ENCODE data around the gene BPIFB4.
"Not testable (repeated sequence)": the region's sequence is repeated elsewhere in the genome, so short reads cannot be mapped to it uniquely, and the experiment has no call there.

BPIFB4 gene

GRCh38 chr20:33043731-33044181 lies 35.7 kb upstream of the BPIFB4 start:
- Histone ChIP-seq H3K4me1 (ENCODE audit: control insufficient read depth, insufficient read depth, low read length) (no peaks in the 10 kb centered on the region), H3K27me3 (ENCODE audit: control insufficient read depth, insufficient read depth, low read length) (no peaks in the 10 kb centered on the region), H3K9me3 (ENCODE audit: control insufficient read depth, insufficient read depth, low read length) (no peaks in the 10 kb centered on the region), H3K36me3 (ENCODE audit: control insufficient read depth, insufficient read depth, low read length) (no peaks in the 10 kb centered on the region), H3K9ac (ENCODE audit: low read depth, low read length) (no peak overlapping the region), H3K4me3 (ENCODE audit: low read depth, low read length) (no peak overlapping the region)

GRCh38 chr20:33045129-33045721 lies 34.2 kb upstream of the BPIFB4 start:
- not testable (repeated sequence) for H3K9ac ChIP-seq (ENCODE audit: low read depth, low read length); H3K9me3 ChIP-seq (ENCODE audit: control insufficient read depth, insufficient read depth, low read length); H3K4me3 ChIP-seq (ENCODE audit: low read depth, low read length); H3K4me1 ChIP-seq (ENCODE audit: control insufficient read depth, insufficient read depth, low read length); H3K27me3 ChIP-seq (ENCODE audit: control insufficient read depth, insufficient read depth, low read length); H3K36me3 ChIP-seq (ENCODE audit: control insufficient read depth, insufficient read depth, low read length)

- Histone ChIP-seq H3K27me3 (ENCODE audit: control insufficient read depth, insufficient read depth, low read length) (no peaks in the 10 kb centered on the region), H3K4me1 (ENCODE audit: control insufficient read depth, insufficient read depth, low read length) (no peaks in the 10 kb centered on the region), H3K9me3 (ENCODE audit: control insufficient read depth, insufficient read depth, low read length) (no peaks in the 10 kb centered on the region), H3K9ac (ENCODE audit: low read depth, low read length) (no peak overlapping the region), H3K36me3 (ENCODE audit: control insufficient read depth, insufficient read depth, low read length) (no peaks in the 10 kb centered on the region), H3K4me3 (ENCODE audit: low read depth, low read length) (no peak overlapping the region)
Observed at GRCh38 chr20:33046412-33046811, 33.0 kb upstream of the BPIFB4 start.

GRCh38 chr20:33051333-33051732 lies 28.1 kb upstream of the BPIFB4 start:
- Histone ChIP-seq H3K27me3 (ENCODE audit: control insufficient read depth, insufficient read depth, low read length) (no peaks in the 10 kb centered on the region), H3K4me1 (ENCODE audit: control insufficient read depth, insufficient read depth, low read length) (peaks cover 3% of the 10 kb centered on the region), H3K9ac (ENCODE audit: low read depth, low read length) (no peak overlapping the region), H3K36me3 (ENCODE audit: control insufficient read depth, insufficient read depth, low read length) (no peaks in the 10 kb centered on the region), H3K9me3 (ENCODE audit: control insufficient read depth, insufficient read depth, low read length) (no peaks in the 10 kb centered on the region), H3K4me3 (ENCODE audit: low read depth, low read length) (no peak overlapping the region)

- H3K4me3 ChIP-seq (ENCODE audit: low read depth, low read length): no peak within 1 kb of the TSS
- H3K27me3 ChIP-seq (ENCODE audit: control insufficient read depth, insufficient read depth, low read length): no peaks in the 10 kb centered on the region
- H3K9ac ChIP-seq (ENCODE audit: low read depth, low read length): no peak within 1 kb of the TSS
- H3K36me3 ChIP-seq (ENCODE audit: control insufficient read depth, insufficient read depth, low read length): no peaks in the 10 kb centered on the region
- H3K4me1 ChIP-seq (ENCODE audit: control insufficient read depth, insufficient read depth, low read length): peaks cover 3% of the 10 kb centered on the region
- H3K9me3 ChIP-seq (ENCODE audit: control insufficient read depth, insufficient read depth, low read length): no peaks in the 10 kb centered on the region
Observed at GRCh38 chr20:33053291-33054106, 25.9 kb upstream of the BPIFB4 start, which contains the start of gene BPIFB3. Gene BPIFB3, plus strand, starts transcription at chr20:33053903. Its CDS starts 1,533 bp downstream, at chr20:33055436.

- no peak overlapping the region for H3K9ac ChIP-seq (ENCODE audit: low read depth, low read length)
- H3K4me3 ChIP-seq (ENCODE audit: low read depth, low read length): no peak overlapping the region
- H3K27me3 ChIP-seq (ENCODE audit: control insufficient read depth, insufficient read depth, low read length): no peaks in the 10 kb centered on the region
- H3K36me3 ChIP-seq (ENCODE audit: control insufficient read depth, insufficient read depth, low read length): no peaks in the 10 kb centered on the region
- H3K9me3 ChIP-seq (ENCODE audit: control insufficient read depth, insufficient read depth, low read length): no peaks in the 10 kb centered on the region
- H3K4me1 ChIP-seq (ENCODE audit: control insufficient read depth, insufficient read depth, low read length): peaks cover 3% of the 10 kb centered on the region
Observed at GRCh38 chr20:33054381-33054780, 25.1 kb upstream of the BPIFB4 start.

GRCh38 chr20:33054791-33055190 lies 24.7 kb upstream of the BPIFB4 start:
- no peaks in the 10 kb centered on the region for H3K27me3 ChIP-seq (ENCODE audit: control insufficient read depth, insufficient read depth, low read length)
- peaks cover 3% of the 10 kb centered on the region for H3K4me1 ChIP-seq (ENCODE audit: control insufficient read depth, insufficient read depth, low read length)
- no peak overlapping the region for H3K4me3 ChIP-seq (ENCODE audit: low read depth, low read length)
- H3K9ac ChIP-seq (ENCODE audit: low read depth, low read length): no peak overlapping the region
- no peaks in the 10 kb centered on the region for H3K9me3 ChIP-seq (ENCODE audit: control insufficient read depth, insufficient read depth, low read length)
- H3K36me3 ChIP-seq (ENCODE audit: control insufficient read depth, insufficient read depth, low read length): no peaks in the 10 kb centered on the region

GRCh38 chr20:33059136-33059535 lies 20.3 kb upstream of the BPIFB4 start:
- H3K9ac ChIP-seq (ENCODE audit: low read depth, low read length): no peak overlapping the region
- H3K4me1 ChIP-seq (ENCODE audit: control insufficient read depth, insufficient read depth, low read length): no peaks in the 10 kb centered on the region
- no peak overlapping the region for H3K4me3 ChIP-seq (ENCODE audit: low read depth, low read length)
- no peaks in the 10 kb centered on the region for H3K9me3 ChIP-seq (ENCODE audit: control insufficient read depth, insufficient read depth, low read length)
- H3K27me3 ChIP-seq (ENCODE audit: control insufficient read depth, insufficient read depth, low read length): no peaks in the 10 kb centered on the region
- no peaks in the 10 kb centered on the region for H3K36me3 ChIP-seq (ENCODE audit: control insufficient read depth, insufficient read depth, low read length)

- Histone ChIP-seq H3K36me3 (ENCODE audit: control insufficient read depth, insufficient read depth, low read length) (no peaks in the 10 kb centered on the region), H3K9ac (ENCODE audit: low read depth, low read length) (no peak overlapping the region), H3K9me3 (ENCODE audit: control insufficient read depth, insufficient read depth, low read length) (no peaks in the 10 kb centered on the region), H3K4me3 (ENCODE audit: low read depth, low read length) (no peak overlapping the region), H3K4me1 (ENCODE audit: control insufficient read depth, insufficient read depth, low read length) (no peaks in the 10 kb centered on the region), H3K27me3 (ENCODE audit: control insufficient read depth, insufficient read depth, low read length) (no peaks in the 10 kb centered on the region)
Observed at GRCh38 chr20:33059741-33060390, 19.6 kb upstream of the BPIFB4 start.

- Histone ChIP-seq H3K4me1 (ENCODE audit: control insufficient read depth, insufficient read depth, low read length) (no peaks in the 10 kb centered on the region), H3K27me3 (ENCODE audit: control insufficient read depth, insufficient read depth, low read length) (no peaks in the 10 kb centered on the region), H3K9ac (ENCODE audit: low read depth, low read length) (no peak overlapping the region), H3K4me3 (ENCODE audit: low read depth, low read length) (no peak overlapping the region), H3K9me3 (ENCODE audit: control insufficient read depth, insufficient read depth, low read length) (no peaks in the 10 kb centered on the region), H3K36me3 (ENCODE audit: control insufficient read depth, insufficient read depth, low read length) (no peaks in the 10 kb centered on the region)
Observed at GRCh38 chr20:33061658-33062028, 17.8 kb upstream of the BPIFB4 start.

- H3K4me3 ChIP-seq (ENCODE audit: low read depth, low read length): no peak overlapping the region
- no peaks in the 10 kb centered on the region for H3K36me3 ChIP-seq (ENCODE audit: control insufficient read depth, insufficient read depth, low read length)
- H3K27me3 ChIP-seq (ENCODE audit: control insufficient read depth, insufficient read depth, low read length): no peaks in the 10 kb centered on the region
- H3K9ac ChIP-seq (ENCODE audit: low read depth, low read length): no peak overlapping the region
- H3K4me1 ChIP-seq (ENCODE audit: control insufficient read depth, insufficient read depth, low read length): no peaks in the 10 kb centered on the region
- no peaks in the 10 kb centered on the region for H3K9me3 ChIP-seq (ENCODE audit: control insufficient read depth, insufficient read depth, low read length)
Observed at GRCh38 chr20:33062105-33062824, 17.2 kb upstream of the BPIFB4 start.
